ENCODE measurements around the gene PSMD7.
"Not testable (repeated sequence)": the region's sequence is repeated elsewhere in the genome, so short reads cannot be mapped to it uniquely, and the experiment has no call there.

The PSMD7 gene

DNA sequence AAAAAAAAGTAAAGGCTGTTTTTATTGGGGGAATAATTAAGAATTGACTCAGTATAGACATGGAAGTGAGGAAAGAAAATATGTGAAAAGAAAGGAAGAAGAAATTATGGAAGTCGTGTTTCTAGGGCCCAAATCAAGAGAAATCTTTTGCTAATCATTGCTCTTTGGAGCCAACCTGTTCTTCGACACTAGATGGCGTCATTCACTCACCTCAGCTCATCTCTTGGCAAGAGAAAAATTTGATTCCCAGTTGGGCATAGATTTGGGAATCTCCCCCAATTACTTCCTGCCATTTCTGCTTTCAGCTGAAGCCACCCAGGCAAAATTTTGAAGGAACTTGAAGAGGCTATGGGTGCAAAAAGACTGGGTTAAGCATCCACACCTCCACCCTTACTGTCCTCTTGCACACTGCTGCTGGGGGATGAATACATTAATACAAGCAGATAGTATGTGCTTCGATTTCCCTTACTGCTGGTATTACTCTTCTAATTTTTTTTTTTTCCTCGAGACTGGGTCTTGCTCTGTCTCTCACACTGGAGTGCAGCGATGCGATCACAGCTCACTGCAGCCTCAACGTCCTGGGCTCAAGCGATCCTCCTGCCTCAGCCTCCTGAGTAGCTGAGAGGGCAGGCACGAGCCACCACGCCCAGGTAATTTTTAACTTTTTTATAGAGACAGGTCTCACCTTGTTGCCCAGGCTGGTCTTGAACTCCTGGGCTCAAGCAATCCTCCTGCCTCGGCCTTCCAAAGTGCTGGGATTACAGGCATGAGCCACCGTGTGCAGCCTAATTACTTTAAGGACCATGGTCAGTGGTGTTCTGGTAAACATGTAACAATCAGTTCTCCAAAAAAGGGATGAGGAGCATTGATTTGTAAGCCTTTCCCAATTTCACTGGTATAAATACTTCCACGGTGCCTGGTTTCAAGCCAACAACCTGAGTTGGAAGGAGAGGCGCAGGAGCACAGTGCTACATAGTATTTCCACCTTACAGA lies 13.5 kb downstream of the PSMD7 start:
- H3K4me1 Mint-ChIP-seq, result peaks cover 7% of the 10 kb centered on the region
- no peaks in the 10 kb centered on the region for H3K27me3 Mint-ChIP-seq
- no peak for ATAC-seq
- H3K4me3 Mint-ChIP-seq, result no peak overlapping the region
- peaks cover 24% of the 10 kb centered on the region for H3K36me3 Mint-ChIP-seq
- H3K27ac Mint-ChIP-seq, result no peak overlapping the region
- peaks cover 2% of the 10 kb centered on the region for H3K9me3 Mint-ChIP-seq

DNA sequence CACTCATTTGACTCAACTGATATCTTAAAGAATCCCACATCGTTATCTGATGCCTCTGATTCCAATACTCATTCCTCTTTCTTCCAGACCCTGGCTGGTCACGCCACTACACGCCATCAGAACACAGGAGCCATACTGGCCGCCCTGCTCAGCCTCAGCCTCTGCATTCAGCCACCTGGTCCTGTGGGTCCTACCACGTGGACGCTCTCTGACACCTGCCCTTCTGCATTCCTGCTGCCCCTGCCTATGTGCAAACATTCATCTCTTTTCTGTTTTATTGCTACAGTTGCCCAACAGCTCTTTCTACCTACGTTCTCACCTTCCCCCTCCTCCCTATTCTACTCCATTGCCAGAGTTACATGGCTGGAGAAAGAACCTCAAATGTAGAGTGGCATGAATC lies 18.4 kb downstream of the PSMD7 start:
- no peaks in the 10 kb centered on the region for H3K27me3 Mint-ChIP-seq
- H3K9me3 Mint-ChIP-seq, result peaks cover 2% of the 10 kb centered on the region
- H3K36me3 Mint-ChIP-seq, result peaks cover 31% of the 10 kb centered on the region
- H3K4me3 Mint-ChIP-seq, result no peak overlapping the region
- no peak overlapping the region for H3K27ac Mint-ChIP-seq
- ATAC-seq, result no peak
- H3K4me1 Mint-ChIP-seq, result no peaks in the 10 kb centered on the region

DNA sequence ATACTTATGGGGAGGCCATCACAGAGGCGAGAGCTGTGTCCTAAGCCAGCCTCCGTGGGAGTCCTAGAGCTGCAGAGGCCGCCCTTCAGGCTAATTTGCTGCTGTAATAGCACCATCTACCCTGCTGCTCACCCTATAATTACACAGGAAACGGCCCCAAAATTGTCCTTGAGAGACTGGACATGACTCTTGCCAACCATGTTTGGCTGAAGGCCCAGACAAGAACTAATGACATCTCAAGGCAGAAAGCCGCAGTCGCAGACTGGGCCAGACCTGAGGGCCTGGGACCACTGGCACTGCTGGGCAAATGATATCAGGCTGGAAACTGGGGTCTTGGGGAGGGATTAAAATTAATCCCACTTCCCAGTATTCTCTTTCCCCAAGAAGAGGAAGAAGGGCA lies 24.1 kb downstream of the PSMD7 start:
- Mint-ChIP-seq H3K4me1 (peaks cover 6% of the 10 kb centered on the region), H3K4me3 (no peak overlapping the region), H3K27ac (no peak overlapping the region), H3K36me3 (peaks cover 11% of the 10 kb centered on the region), H3K27me3 (no peaks in the 10 kb centered on the region), H3K9me3 (no peaks in the 10 kb centered on the region)
- no peak for ATAC-seq

DNA sequence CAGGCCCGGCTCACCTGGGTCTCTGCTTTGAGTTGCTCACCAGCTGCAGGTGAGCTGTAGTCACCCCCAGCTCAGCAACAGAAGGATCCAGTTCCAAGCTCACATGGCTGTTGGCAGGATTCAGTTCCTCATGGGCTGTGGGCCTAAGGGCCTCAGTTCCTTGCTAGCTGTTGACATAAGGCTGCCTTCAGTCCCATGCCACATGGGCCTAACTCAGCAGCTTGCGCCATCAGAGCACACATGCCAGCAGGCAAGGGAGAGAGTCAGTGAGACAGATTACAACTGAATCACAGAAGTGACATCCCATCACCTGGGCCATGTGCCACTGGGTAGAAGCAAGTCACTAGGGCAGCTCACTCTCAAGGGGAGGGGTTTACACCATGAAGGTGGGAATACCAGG lies 24.7 kb downstream of the PSMD7 start:
- Mint-ChIP-seq H3K27ac (no peak overlapping the region), H3K4me3 (no peak overlapping the region), H3K36me3 (peaks cover 17% of the 10 kb centered on the region), H3K4me1 (peaks cover 6% of the 10 kb centered on the region), H3K9me3 (no peaks in the 10 kb centered on the region), H3K27me3 (no peaks in the 10 kb centered on the region)
- ATAC-seq, result no peak

DNA sequence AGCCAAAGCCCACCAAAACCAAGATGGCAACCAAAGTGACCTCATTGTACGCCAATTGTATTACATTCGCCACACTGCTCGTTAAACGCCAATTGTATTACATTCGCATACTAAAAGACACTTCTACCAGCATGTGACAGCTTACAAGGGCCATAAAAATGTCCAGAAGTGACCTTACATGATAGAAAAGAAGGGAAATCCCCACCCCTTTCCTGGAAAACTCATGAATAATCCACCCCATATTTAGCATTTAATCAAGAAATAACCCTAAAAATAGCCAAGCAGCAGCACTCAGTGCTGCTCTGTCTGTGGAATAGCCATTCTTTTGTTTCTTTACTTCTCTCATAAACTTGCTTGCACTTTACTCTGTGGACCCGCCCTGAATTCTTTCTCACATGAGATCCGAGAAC lies 25.7 kb downstream of the PSMD7 start:
- ATAC-seq, result no peak
- Mint-ChIP-seq H3K4me1 (peaks cover 6% of the 10 kb centered on the region), H3K4me3 (no peak overlapping the region), H3K27me3 (no peaks in the 10 kb centered on the region), H3K36me3 (peaks cover 25% of the 10 kb centered on the region), H3K9me3 (no peaks in the 10 kb centered on the region), H3K27ac (no peak overlapping the region)

DNA sequence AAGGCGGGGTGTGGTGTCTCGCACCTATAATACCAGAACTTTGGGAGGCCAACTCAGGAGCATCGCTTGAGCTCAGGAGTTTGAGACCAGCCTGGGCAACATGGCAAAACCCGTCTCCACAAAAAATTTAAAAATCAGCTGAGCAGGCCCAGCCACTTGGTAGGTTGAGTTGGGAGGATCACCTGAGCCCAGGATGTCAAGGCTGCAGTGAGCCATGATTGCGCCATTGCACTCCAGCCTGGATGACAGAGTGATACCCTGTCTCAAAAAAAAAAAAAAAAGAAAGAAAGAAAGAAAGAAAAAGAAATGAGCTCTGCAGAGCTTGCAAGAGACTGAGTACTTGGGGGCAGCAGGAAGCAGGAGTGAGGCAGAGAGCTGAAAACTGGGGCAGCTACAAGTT lies 28.2 kb downstream of the PSMD7 start:
- H3K27ac Mint-ChIP-seq, H3K27me3 Mint-ChIP-seq, ATAC-seq, H3K4me3 Mint-ChIP-seq, H3K4me1 Mint-ChIP-seq, H3K9me3 Mint-ChIP-seq: not testable (repeated sequence)
- peaks cover 24% of the 10 kb centered on the region for H3K36me3 Mint-ChIP-seq

DNA sequence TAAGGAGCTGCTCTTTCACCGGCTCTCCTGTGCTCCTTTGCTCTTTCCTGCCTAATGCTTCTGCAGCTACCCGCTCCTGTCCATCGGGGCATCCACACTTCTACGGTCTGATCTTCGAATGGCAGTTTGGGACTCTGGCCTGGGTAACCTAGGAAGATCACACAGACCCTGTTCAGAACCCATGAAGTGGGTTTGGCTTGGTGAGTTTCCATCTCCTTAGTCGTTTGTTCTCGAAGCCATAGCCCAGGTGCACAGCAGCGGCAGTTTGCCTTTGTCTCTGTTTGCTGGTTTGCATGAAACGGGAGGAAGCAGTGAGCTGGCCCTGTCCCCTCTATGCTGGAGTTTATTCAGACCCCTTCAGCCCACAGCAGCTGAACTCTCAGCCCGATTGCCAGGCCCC lies 29.0 kb downstream of the PSMD7 start:
- peaks cover 25% of the 10 kb centered on the region for H3K36me3 Mint-ChIP-seq
- H3K27me3 Mint-ChIP-seq, result no peaks in the 10 kb centered on the region
- no peaks in the 10 kb centered on the region for H3K9me3 Mint-ChIP-seq
- no peak for ATAC-seq
- H3K4me1 Mint-ChIP-seq, result peaks cover 6% of the 10 kb centered on the region
- H3K27ac Mint-ChIP-seq, result no peak overlapping the region
- no peak overlapping the region for H3K4me3 Mint-ChIP-seq

DNA sequence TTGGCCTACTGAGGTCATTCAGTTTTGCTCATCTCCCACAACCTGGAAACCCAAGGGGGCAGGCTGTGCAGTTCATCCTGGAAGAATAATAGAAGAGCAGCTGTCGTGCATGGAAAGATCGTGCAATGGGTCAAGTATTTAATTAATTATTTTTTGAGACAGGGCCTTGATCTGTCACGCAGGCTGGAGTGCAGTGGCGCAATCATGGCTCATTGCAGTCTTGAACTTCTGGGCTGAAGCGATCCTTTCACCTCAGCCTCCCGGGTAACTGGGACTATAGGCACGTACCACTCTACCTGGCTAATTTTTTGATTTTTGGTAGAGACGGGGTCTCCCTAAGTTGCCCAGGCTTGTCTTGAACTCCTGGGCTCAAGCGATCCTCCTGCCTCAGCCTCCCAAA lies 31.7 kb downstream of the PSMD7 start:
- H3K27ac Mint-ChIP-seq, H3K4me1 Mint-ChIP-seq, ATAC-seq: not testable (repeated sequence)

DNA sequence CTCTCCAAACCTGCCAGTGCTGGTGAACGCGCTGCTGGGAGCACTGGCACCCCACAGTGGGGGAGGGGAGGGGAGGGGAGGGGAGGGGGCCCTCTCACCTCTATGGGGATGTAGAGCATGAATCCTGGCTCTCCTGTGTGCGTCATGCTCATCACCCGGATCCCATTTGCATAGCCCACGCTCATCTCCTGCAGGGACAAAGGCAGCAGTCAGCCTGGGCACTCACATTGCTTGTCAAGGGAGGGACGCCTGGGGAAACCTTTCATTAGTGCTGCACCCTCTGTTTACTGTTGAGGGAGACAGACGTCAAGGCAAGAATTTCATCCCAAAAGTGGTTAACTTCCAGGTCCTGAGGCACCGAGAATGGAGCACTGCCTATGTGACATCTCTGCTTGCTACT lies 35.9 kb downstream of the PSMD7 start:
- H3K27ac Mint-ChIP-seq, ATAC-seq, H3K4me3 Mint-ChIP-seq, H3K27me3 Mint-ChIP-seq, H3K4me1 Mint-ChIP-seq, H3K9me3 Mint-ChIP-seq: not testable (repeated sequence)
- H3K36me3 Mint-ChIP-seq, result peaks cover 28% of the 10 kb centered on the region

More for the DNA sequence above, 31.7 kb downstream of the PSMD7 start:
- not testable (repeated sequence) for H3K27me3 Mint-ChIP-seq, H3K9me3 Mint-ChIP-seq, H3K4me3 Mint-ChIP-seq
- peaks cover 41% of the 10 kb centered on the region for H3K36me3 Mint-ChIP-seq

DNA sequence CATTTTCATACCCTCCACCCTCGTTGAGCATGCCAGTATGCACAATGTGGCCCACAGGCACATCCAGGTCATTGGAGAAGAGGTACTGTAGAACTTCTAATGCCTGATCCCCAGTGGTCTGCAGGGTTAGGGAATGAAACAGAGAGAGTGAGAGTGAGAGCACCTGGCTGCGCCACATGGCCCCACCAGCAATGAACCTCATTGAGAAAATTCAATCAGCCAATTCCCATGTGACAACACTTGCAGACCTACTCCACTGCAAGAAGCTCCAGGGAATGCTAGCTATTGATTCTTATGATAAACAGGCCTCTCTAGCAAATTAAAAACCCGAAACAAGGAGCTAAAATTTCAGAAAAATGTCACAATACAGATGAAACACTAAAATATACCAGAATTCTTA lies 40.9 kb downstream of the PSMD7 start:
- not testable (repeated sequence) for H3K27me3 Mint-ChIP-seq, ATAC-seq, H3K4me3 Mint-ChIP-seq, H3K27ac Mint-ChIP-seq, H3K36me3 Mint-ChIP-seq, H3K9me3 Mint-ChIP-seq, H3K4me1 Mint-ChIP-seq

DNA sequence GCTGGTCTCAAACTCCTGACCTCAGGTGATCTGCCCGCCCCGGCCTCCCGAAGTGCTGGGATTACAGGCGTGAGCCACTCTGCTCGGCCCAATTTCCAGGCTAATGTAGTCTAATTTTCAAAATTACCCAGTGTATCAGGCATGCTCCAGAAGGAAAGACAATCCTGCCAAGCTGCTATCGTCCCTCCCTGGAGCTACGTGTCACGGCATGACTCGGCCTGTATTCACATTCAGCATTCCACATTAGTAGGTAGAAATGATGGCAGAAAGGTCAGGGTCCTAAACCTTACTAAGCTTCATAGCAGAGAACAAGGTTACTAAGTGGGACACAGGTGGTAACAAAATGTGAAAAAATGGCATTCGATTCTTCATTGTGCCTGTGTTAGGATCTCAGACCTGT lies 42.6 kb downstream of the PSMD7 start:
- H3K27me3 Mint-ChIP-seq, H3K9me3 Mint-ChIP-seq, ATAC-seq, H3K4me1 Mint-ChIP-seq, H3K27ac Mint-ChIP-seq, H3K4me3 Mint-ChIP-seq: not testable (repeated sequence)
- H3K36me3 Mint-ChIP-seq, result peaks cover 11% of the 10 kb centered on the region

DNA sequence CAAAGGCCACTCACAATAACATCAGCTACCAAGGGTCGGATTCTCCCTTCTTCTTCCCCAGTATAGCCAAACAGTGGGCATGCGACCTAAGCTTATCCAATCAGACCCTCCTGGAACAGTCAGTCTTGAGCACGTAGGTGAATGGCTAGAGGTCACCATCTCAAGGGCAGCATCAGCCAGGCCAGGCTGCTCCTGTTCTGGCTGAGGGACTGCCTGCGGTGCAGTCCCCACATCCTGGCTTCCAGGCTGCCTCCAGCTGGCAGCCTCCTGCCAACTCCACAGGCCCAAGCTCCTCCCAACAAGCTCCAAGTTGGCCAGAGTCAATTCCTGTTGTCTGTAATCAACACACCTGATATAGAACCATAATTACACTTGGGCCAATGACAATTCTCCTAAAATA lies 56.4 kb downstream of the PSMD7 start:
- H3K4me1 Mint-ChIP-seq, H3K27ac Mint-ChIP-seq, H3K27me3 Mint-ChIP-seq, H3K4me3 Mint-ChIP-seq, ATAC-seq, H3K9me3 Mint-ChIP-seq: not testable (repeated sequence)
- peaks cover 17% of the 10 kb centered on the region for H3K36me3 Mint-ChIP-seq

Measured in stimulated activated memory B cell treated with anti-CD40 and anti-IgM and Interleukin-4, amounts not matched to agents 10 μg/mL and 1 μg/mL and 100 μg/mL, for 72 hours (primary cell).